RWPE2 (cell line): ENCODE measurements around the gene HLA-DRA.

ENCODE experiments used
- ATAC-seq: fragments of 200-7000 bp; cut with Tn5 transposase; 3 replicates; pipeline ENCODE4 v1.9.1; 2021; ENCODE audit warnings: low read depth
- DNase-seq: peaks from one replicate; pipeline ENCODE4 v3.0.0-alpha.2; 2020; ENCODE audit warnings: low spot score
- H3K27ac ChIP-seq: fragments of 450-650 bp; 2 replicates; pipeline ENCODE4 v1.5.1; 2017; ENCODE audit warnings: mild to moderate bottlenecking; ENCODE audit not compliant: poor library complexity, severe bottlenecking
- H3K27me3 ChIP-seq: fragments of 250-450 bp; sonication (Bioruptor Pico); 2 replicates; pipeline ENCODE4 v1.5.1; 2021; ENCODE audit warnings: mild to moderate bottlenecking, moderate library complexity; ENCODE audit not compliant: insufficient read depth, poor library complexity, severe bottlenecking
- H3K36me3 ChIP-seq: fragments of 250-450 bp; sonication (Bioruptor Pico); 2 replicates; pipeline ENCODE4 v1.5.1; 2020; ENCODE audit warnings: low read depth, mild to moderate bottlenecking, moderate library complexity
- H3K4me1 ChIP-seq: fragments of 250-450 bp; sonication (Bioruptor Pico); 2 replicates; pipeline ENCODE4 v1.5.1; 2021; ENCODE audit warnings: mild to moderate bottlenecking, moderate library complexity; ENCODE audit not compliant: insufficient read depth, poor library complexity, severe bottlenecking
- H3K4me3 ChIP-seq: fragments of 250-450 bp; sonication (Bioruptor Pico); 2 replicates; pipeline ENCODE4 v1.5.1; 2021; ENCODE audit warnings: mild to moderate bottlenecking, moderate library complexity; ENCODE audit not compliant: severe bottlenecking
- H3K9me3 ChIP-seq: fragments of 250-450 bp; sonication (Bioruptor Pico); 2 replicates; pipeline ENCODE4 v1.5.1; 2021; ENCODE audit warnings: mild to moderate bottlenecking, moderate library complexity; ENCODE audit not compliant: severe bottlenecking
- TF ChIP-seq, protein P1 (sequence below): fragments of 450-650 bp; IDR thresholded peaks from one replicate; pipeline ENCODE4 v1.5.1; 2017; ENCODE audit warnings: mild to moderate bottlenecking, moderate library complexity; ENCODE audit not compliant: poor library complexity, severe bottlenecking

The HLA-DRA gene

DNA sequence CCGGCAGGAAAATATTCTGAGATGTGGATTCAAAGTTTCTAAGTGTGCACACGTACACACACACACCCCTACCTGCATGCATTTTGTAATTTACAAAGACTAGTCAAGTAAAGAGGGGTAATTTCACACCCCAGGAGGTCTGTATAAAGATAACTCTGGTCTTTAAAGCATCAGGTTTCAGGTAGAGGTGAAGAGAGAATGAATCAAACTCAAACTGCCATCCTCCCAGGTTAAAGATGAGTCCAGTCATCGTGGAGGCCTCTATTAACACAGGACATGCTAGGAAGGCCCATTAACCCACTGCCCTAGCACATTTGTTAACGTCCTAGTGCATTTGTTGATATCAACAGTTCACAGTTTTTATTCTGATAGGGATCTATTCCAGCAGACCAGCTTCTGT is 3.5 kb upstream of the HLA-DRA start:
- TF ChIP-seq, protein P1, sequence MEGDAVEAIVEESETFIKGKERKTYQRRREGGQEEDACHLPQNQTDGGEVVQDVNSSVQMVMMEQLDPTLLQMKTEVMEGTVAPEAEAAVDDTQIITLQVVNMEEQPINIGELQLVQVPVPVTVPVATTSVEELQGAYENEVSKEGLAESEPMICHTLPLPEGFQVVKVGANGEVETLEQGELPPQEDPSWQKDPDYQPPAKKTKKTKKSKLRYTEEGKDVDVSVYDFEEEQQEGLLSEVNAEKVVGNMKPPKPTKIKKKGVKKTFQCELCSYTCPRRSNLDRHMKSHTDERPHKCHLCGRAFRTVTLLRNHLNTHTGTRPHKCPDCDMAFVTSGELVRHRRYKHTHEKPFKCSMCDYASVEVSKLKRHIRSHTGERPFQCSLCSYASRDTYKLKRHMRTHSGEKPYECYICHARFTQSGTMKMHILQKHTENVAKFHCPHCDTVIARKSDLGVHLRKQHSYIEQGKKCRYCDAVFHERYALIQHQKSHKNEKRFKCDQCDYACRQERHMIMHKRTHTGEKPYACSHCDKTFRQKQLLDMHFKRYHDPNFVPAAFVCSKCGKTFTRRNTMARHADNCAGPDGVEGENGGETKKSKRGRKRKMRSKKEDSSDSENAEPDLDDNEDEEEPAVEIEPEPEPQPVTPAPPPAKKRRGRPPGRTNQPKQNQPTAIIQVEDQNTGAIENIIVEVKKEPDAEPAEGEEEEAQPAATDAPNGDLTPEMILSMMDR: no peak
- no peak for ATAC-seq
- no peak for DNase-seq
- Histone ChIP-seq H3K36me3 (no peaks in the 10 kb centered on the region), H3K4me3 (no peak overlapping the region), H3K9me3 (no peaks in the 10 kb centered on the region), H3K27me3 (peaks cover 12% of the 10 kb centered on the region), H3K4me1 (no peaks in the 10 kb centered on the region), H3K27ac (no peak overlapping the region)

DNA sequence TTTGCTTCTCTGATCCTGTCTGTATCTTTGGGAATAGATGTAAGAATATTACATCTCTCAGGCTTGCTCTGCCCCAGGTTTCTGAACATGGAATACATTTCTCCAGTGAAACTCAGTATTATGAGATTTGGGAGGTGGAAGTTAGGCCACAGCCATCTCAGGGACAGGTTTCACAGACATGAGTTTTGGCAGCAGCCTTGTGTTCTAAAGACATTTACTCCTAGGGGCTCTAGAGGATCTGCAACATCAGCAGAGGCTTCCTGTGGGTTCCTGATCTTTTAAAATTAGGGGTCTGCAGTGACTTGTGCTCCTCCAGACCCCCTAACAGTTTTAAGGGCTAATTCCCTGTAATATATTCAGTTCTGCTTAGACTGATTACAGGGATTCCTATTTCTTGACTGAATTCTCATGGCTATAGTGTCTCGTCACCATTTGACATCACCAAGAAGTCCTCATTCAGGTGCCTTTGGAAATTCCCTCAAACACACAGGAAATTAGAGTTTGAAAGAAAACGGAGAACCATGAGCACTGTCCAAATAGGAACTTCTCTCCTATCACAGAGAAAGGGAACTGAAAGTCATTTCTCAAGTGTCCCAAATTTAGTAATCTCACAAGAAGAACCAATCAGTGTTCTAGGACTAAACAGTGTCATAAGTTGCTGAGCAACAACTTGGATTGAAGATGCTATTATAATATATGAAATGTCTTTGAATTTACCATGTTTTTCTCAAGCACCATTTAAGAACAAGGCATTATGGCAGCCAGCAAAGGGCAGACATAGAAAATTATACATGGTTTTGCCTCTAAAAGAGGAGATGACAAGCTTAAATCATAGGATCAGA is 2.5 kb upstream of the HLA-DRA start:
- no peak overlapping the region for H3K27ac ChIP-seq
- peaks cover 9% of the 10 kb centered on the region for H3K27me3 ChIP-seq
- no peaks in the 10 kb centered on the region for H3K4me1 ChIP-seq
- DNase-seq (no peak), ATAC-seq (no peak)
- TF ChIP-seq, protein P1: no peak
- H3K4me3 ChIP-seq: no peak overlapping the region
- H3K9me3 ChIP-seq: no peaks in the 10 kb centered on the region
- no peaks in the 10 kb centered on the region for H3K36me3 ChIP-seq

DNA sequence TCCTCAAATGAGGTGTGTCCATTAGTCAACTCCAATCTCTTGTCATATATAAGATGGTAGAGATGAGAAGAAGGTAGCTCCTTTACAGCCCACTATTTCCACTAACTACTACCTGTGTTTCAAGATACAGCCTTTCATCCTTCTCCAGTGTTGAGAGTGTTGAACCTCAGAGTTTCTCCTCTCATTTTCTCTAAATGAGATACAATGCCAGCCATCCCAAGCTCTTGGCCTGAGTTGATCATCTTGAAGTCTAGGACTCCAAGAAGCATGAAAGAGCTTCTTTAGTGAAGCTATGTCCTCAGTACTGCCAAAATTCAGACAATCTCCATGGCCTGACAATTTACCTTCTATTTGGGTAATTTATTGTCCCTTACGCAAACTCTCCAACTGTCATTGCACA is 548 bp upstream of the HLA-DRA start:
- Histone ChIP-seq H3K36me3 (no peaks in the 10 kb centered on the region), H3K4me3 (no peak overlapping the region), H3K4me1 (no peaks in the 10 kb centered on the region), H3K9me3 (no peaks in the 10 kb centered on the region), H3K27ac (no peak overlapping the region), H3K27me3 (peaks cover 5% of the 10 kb centered on the region)
- ATAC-seq (no peak), DNase-seq (no peak)
- TF ChIP-seq, protein P1: no peak

DNA sequence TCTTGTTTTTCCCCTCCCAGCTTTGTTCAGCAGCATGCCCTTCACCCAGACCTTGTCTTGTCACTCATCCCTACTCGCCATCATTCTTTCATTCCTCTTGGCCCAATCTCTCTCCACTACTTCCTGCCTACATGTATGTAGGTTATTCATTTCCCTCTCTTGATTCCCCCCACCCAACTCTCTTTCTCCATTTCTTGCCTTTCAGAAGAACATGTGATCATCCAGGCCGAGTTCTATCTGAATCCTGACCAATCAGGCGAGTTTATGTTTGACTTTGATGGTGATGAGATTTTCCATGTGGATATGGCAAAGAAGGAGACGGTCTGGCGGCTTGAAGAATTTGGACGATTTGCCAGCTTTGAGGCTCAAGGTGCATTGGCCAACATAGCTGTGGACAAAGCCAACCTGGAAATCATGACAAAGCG is 2.6 kb downstream of the HLA-DRA start:
- TF ChIP-seq, protein P1: no peak
- H3K4me3 ChIP-seq: no peak overlapping the region
- DNase-seq: no peak
- no peaks in the 10 kb centered on the region for H3K4me1 ChIP-seq
- no peak overlapping the region for H3K27ac ChIP-seq
- no peaks in the 10 kb centered on the region for H3K36me3 ChIP-seq
- no peaks in the 10 kb centered on the region for H3K9me3 ChIP-seq
- peaks cover 8% of the 10 kb centered on the region for H3K27me3 ChIP-seq
- no peak for ATAC-seq

DNA sequence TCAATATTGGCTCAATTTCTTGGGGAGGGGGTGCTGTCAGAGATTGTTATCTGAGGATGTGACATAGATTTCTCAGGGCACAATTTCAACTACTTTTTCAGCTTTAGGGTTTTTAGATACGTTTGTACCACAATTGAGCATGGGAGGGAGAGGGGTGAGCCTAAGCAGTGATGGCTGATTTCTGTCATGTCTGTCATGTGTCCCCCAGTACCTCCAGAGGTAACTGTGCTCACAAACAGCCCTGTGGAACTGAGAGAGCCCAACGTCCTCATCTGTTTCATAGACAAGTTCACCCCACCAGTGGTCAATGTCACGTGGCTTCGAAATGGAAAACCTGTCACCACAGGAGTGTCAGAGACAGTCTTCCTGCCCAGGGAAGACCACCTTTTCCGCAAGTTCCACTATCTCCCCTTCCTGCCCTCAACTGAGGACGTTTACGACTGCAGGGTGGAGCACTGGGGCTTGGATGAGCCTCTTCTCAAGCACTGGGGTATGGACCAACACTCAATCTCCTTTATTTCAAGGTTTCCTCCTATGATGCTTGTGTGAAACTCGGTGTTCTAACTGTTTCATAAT is 3.4 kb downstream of the HLA-DRA start:
- DNase-seq: no peak
- TF ChIP-seq, protein P1: no peak
- H3K27me3 ChIP-seq: peaks cover 3% of the 10 kb centered on the region
- no peak for ATAC-seq
- no peaks in the 10 kb centered on the region for H3K4me1 ChIP-seq
- no peak overlapping the region for H3K4me3 ChIP-seq
- no peak overlapping the region for H3K27ac ChIP-seq
- H3K36me3 ChIP-seq: no peaks in the 10 kb centered on the region
- no peaks in the 10 kb centered on the region for H3K9me3 ChIP-seq
